ENCODE results near the gene GULP1.

The GULP1 gene

GRCh38 chr2:188511346-188511745 lies 219.7 kb downstream of the GULP1 start:
- POLR2A ChIA-PET: no interaction called here
- Histone ChIP-seq H3K4me1 (ENCODE audit: control extremely low read depth in 1 of 4, control insufficient read depth in 4 of 4, insufficient read depth in 4 of 4, low read length in 3 of 4) (no peaks in the 10 kb centered on the region), H3K9me3 (ENCODE audit: control extremely low read depth in 1 of 5, control insufficient read depth in 4 of 5, insufficient read depth in 2 of 5, low read depth in 1 of 5, low read length in 4 of 5) (no peaks in the 10 kb centered on the region), H3K4me3 (ENCODE audit: control insufficient read depth in 1 of 7, extremely low read depth in 1 of 7, insufficient read depth in 4 of 7, low read depth in 2 of 7, low read length in 6 of 7) (no peak overlapping the region), H3K27ac (ENCODE audit: insufficient read depth in 1 of 2, low read depth in 1 of 2, low read length in 2 of 2, poor library complexity in 1 of 2, severe bottlenecking in 2 of 2) (no peak overlapping the region), H3K27me3 (replicated peaks in 2 of 5; ENCODE audit: control insufficient read depth in 4 of 5, insufficient read depth in 5 of 5, low read length in 4 of 5) (no peaks in the 10 kb centered on the region), H3K36me3 (ENCODE audit: control insufficient read depth in 4 of 4, insufficient read depth in 4 of 4, low read length in 3 of 4) (no peaks in the 10 kb centered on the region)
- 93% methylated on average over 2 of the region's 2 CpGs for WGBS (ENCODE audit: insufficient coverage)
- DNase-seq: no peak
- CTCF ChIA-PET: interaction anchor here (1.6 kb wide), 1 partner anchor 1012 kb away, joined by 4 read pairs; no protein-coding TSS in a partner anchor

GRCh38 chr2:188512456-188512855 lies 220.8 kb downstream of the GULP1 start:
- DNase-seq: peak; percentile 46 to 74 (median 74)
- no peaks in the 10 kb centered on the region for H3K4me1 ChIP-seq (ENCODE audit: control extremely low read depth in 1 of 4, control insufficient read depth in 4 of 4, insufficient read depth in 4 of 4, low read length in 3 of 4)
- POLR2A ChIA-PET: no interaction called here
- H3K36me3 ChIP-seq (ENCODE audit: control insufficient read depth in 4 of 4, insufficient read depth in 4 of 4, low read length in 3 of 4): no peaks in the 10 kb centered on the region
- no peak overlapping the region for H3K4me3 ChIP-seq (ENCODE audit: control insufficient read depth in 1 of 7, extremely low read depth in 1 of 7, insufficient read depth in 4 of 7, low read depth in 2 of 7, low read length in 6 of 7)
- no CpG with 5 or more reads among the region's 2 CpGs for WGBS (ENCODE audit: insufficient coverage)
- CTCF ChIA-PET: interaction anchor here (0.6 kb wide), 1 partner anchor 894 kb away, joined by 3 read pairs; no protein-coding TSS in a partner anchor
- H3K27me3 ChIP-seq (replicated peaks in 2 of 5; ENCODE audit: control insufficient read depth in 4 of 5, insufficient read depth in 5 of 5, low read length in 4 of 5): no peaks in the 10 kb centered on the region
- no peaks in the 10 kb centered on the region for H3K9me3 ChIP-seq (ENCODE audit: control extremely low read depth in 1 of 5, control insufficient read depth in 4 of 5, insufficient read depth in 2 of 5, low read depth in 1 of 5, low read length in 4 of 5)
- H3K27ac ChIP-seq (ENCODE audit: insufficient read depth in 1 of 2, low read depth in 1 of 2, low read length in 2 of 2, poor library complexity in 1 of 2, severe bottlenecking in 2 of 2): no peak overlapping the region

- Histone ChIP-seq H3K9me3 (ENCODE audit: control extremely low read depth in 1 of 5, control insufficient read depth in 4 of 5, insufficient read depth in 2 of 5, low read depth in 1 of 5, low read length in 4 of 5) (no peaks in the 10 kb centered on the region), H3K36me3 (ENCODE audit: control insufficient read depth in 4 of 4, insufficient read depth in 4 of 4, low read length in 3 of 4) (no peaks in the 10 kb centered on the region), H3K27me3 (replicated peaks in 2 of 5; ENCODE audit: control insufficient read depth in 4 of 5, insufficient read depth in 5 of 5, low read length in 4 of 5) (no peaks in the 10 kb centered on the region), H3K27ac (ENCODE audit: insufficient read depth in 1 of 2, low read depth in 1 of 2, low read length in 2 of 2, poor library complexity in 1 of 2, severe bottlenecking in 2 of 2) (no peak overlapping the region), H3K4me3 (ENCODE audit: control insufficient read depth in 1 of 7, extremely low read depth in 1 of 7, insufficient read depth in 4 of 7, low read depth in 2 of 7, low read length in 6 of 7) (no peak overlapping the region), H3K4me1 (ENCODE audit: control extremely low read depth in 1 of 4, control insufficient read depth in 4 of 4, insufficient read depth in 4 of 4, low read length in 3 of 4) (no peaks in the 10 kb centered on the region)
- ChIA-PET CTCF (no interaction called here), POLR2A (no interaction called here)
- no peak for DNase-seq
- no CpG with 5 or more reads among the region's 1 CpG for WGBS (ENCODE audit: insufficient coverage)
These were observed 224.2 kb downstream of the GULP1 start for GRCh38 chr2:188515918-188516317.

GRCh38 chr2:188517549-188518215 lies 226.0 kb downstream of the GULP1 start:
- ChIA-PET CTCF (no interaction called here), POLR2A (no interaction called here)
- Histone ChIP-seq H3K4me1 (ENCODE audit: control extremely low read depth in 1 of 4, control insufficient read depth in 4 of 4, insufficient read depth in 4 of 4, low read length in 3 of 4) (no peaks in the 10 kb centered on the region), H3K27me3 (replicated peaks in 2 of 5; ENCODE audit: control insufficient read depth in 4 of 5, insufficient read depth in 5 of 5, low read length in 4 of 5) (no peaks in the 10 kb centered on the region), H3K27ac (ENCODE audit: insufficient read depth in 1 of 2, low read depth in 1 of 2, low read length in 2 of 2, poor library complexity in 1 of 2, severe bottlenecking in 2 of 2) (no peak overlapping the region), H3K9me3 (ENCODE audit: control extremely low read depth in 1 of 5, control insufficient read depth in 4 of 5, insufficient read depth in 2 of 5, low read depth in 1 of 5, low read length in 4 of 5) (no peaks in the 10 kb centered on the region), H3K4me3 (ENCODE audit: control insufficient read depth in 1 of 7, extremely low read depth in 1 of 7, insufficient read depth in 4 of 7, low read depth in 2 of 7, low read length in 6 of 7) (no peak overlapping the region), H3K36me3 (ENCODE audit: control insufficient read depth in 4 of 4, insufficient read depth in 4 of 4, low read length in 3 of 4) (no peaks in the 10 kb centered on the region)
- WGBS (ENCODE audit: insufficient coverage): 100% methylated on average over 6 of the region's 7 CpGs
- DNase-seq: no peak

- no CpG with 5 or more reads among the region's 1 CpG for WGBS (ENCODE audit: insufficient coverage)
- Histone ChIP-seq H3K4me1 (ENCODE audit: control extremely low read depth in 1 of 4, control insufficient read depth in 4 of 4, insufficient read depth in 4 of 4, low read length in 3 of 4) (no peaks in the 10 kb centered on the region), H3K27me3 (replicated peaks in 2 of 5; ENCODE audit: control insufficient read depth in 4 of 5, insufficient read depth in 5 of 5, low read length in 4 of 5) (no peaks in the 10 kb centered on the region), H3K4me3 (ENCODE audit: control insufficient read depth in 1 of 7, extremely low read depth in 1 of 7, insufficient read depth in 4 of 7, low read depth in 2 of 7, low read length in 6 of 7) (no peak overlapping the region), H3K9me3 (ENCODE audit: control extremely low read depth in 1 of 5, control insufficient read depth in 4 of 5, insufficient read depth in 2 of 5, low read depth in 1 of 5, low read length in 4 of 5) (no peaks in the 10 kb centered on the region), H3K27ac (ENCODE audit: insufficient read depth in 1 of 2, low read depth in 1 of 2, low read length in 2 of 2, poor library complexity in 1 of 2, severe bottlenecking in 2 of 2) (no peak overlapping the region), H3K36me3 (ENCODE audit: control insufficient read depth in 4 of 4, insufficient read depth in 4 of 4, low read length in 3 of 4) (no peaks in the 10 kb centered on the region)
- POLR2A ChIA-PET: no interaction called here
- no peak for DNase-seq
- CTCF ChIA-PET: interaction anchor here (1.7 kb wide), 1 partner anchor 8 kb away, joined by 6 read pairs; no protein-coding TSS in a partner anchor
These were observed 226.7 kb downstream of the GULP1 start for GRCh38 chr2:188518381-188518780.

GRCh38 chr2:188519136-188519535 lies 227.5 kb downstream of the GULP1 start:
- no peaks in the 10 kb centered on the region for H3K27me3 ChIP-seq (replicated peaks in 2 of 5; ENCODE audit: control insufficient read depth in 4 of 5, insufficient read depth in 5 of 5, low read length in 4 of 5)
- DNase-seq: no peak
- ChIA-PET POLR2A (no interaction called here), CTCF (interaction anchor here (1.0 to 1.7 kb wide), 3 partner anchors 9 to 10 kb away, joined by 3 to 6 read pairs (median 3); no protein-coding TSS in a partner anchor)
- H3K9me3 ChIP-seq (ENCODE audit: control extremely low read depth in 1 of 5, control insufficient read depth in 4 of 5, insufficient read depth in 2 of 5, low read depth in 1 of 5, low read length in 4 of 5): no peaks in the 10 kb centered on the region
- H3K4me1 ChIP-seq (ENCODE audit: control extremely low read depth in 1 of 4, control insufficient read depth in 4 of 4, insufficient read depth in 4 of 4, low read length in 3 of 4): no peaks in the 10 kb centered on the region
- no peak overlapping the region for H3K27ac ChIP-seq (ENCODE audit: insufficient read depth in 1 of 2, low read depth in 1 of 2, low read length in 2 of 2, poor library complexity in 1 of 2, severe bottlenecking in 2 of 2)
- H3K36me3 ChIP-seq (ENCODE audit: control insufficient read depth in 4 of 4, insufficient read depth in 4 of 4, low read length in 3 of 4): no peaks in the 10 kb centered on the region
- no peak overlapping the region for H3K4me3 ChIP-seq (ENCODE audit: control insufficient read depth in 1 of 7, extremely low read depth in 1 of 7, insufficient read depth in 4 of 7, low read depth in 2 of 7, low read length in 6 of 7)

- Histone ChIP-seq H3K27ac (ENCODE audit: insufficient read depth in 1 of 2, low read depth in 1 of 2, low read length in 2 of 2, poor library complexity in 1 of 2, severe bottlenecking in 2 of 2) (no peak overlapping the region), H3K27me3 (replicated peaks in 2 of 5; ENCODE audit: control insufficient read depth in 4 of 5, insufficient read depth in 5 of 5, low read length in 4 of 5) (no peaks in the 10 kb centered on the region), H3K9me3 (ENCODE audit: control extremely low read depth in 1 of 5, control insufficient read depth in 4 of 5, insufficient read depth in 2 of 5, low read depth in 1 of 5, low read length in 4 of 5) (no peaks in the 10 kb centered on the region), H3K4me3 (ENCODE audit: control insufficient read depth in 1 of 7, extremely low read depth in 1 of 7, insufficient read depth in 4 of 7, low read depth in 2 of 7, low read length in 6 of 7) (no peak overlapping the region), H3K4me1 (ENCODE audit: control extremely low read depth in 1 of 4, control insufficient read depth in 4 of 4, insufficient read depth in 4 of 4, low read length in 3 of 4) (no peaks in the 10 kb centered on the region), H3K36me3 (ENCODE audit: control insufficient read depth in 4 of 4, insufficient read depth in 4 of 4, low read length in 3 of 4) (no peaks in the 10 kb centered on the region)
- CTCF ChIA-PET: interaction anchor here (1.2 to 1.6 kb wide), 2 partner anchors 18 to 890 kb away, joined by 3 to 4 read pairs; no protein-coding TSS in a partner anchor
- no peak for DNase-seq
- POLR2A ChIA-PET: no interaction called here
These were observed 230.8 kb downstream of the GULP1 start for GRCh38 chr2:188522517-188522916.

Measured in common myeloid progenitor, CD34-positive (primary cell).